Left ventricle myocardium inferior (tissue), 1 donor: ENCODE data around the gene ACOX3. TPM values are rescaled to one million over a fixed set of nuclear protein-coding genes. Genes with fewer than 3 reads are reported as not detected.
A peak's percentile ranks its signal among the peaks of the same experiment; 100 is the strongest.

Experiments
- DNase-seq: peaks from one replicate; pipeline ENCODE4 v3.0.0-alpha.2; 2020
- H3K27ac ChIP-seq: fragments of 200-600 bp; replicated peaks from 2 replicates; pipeline ENCODE4 v1.8.0; 2021
- H3K27me3 ChIP-seq: fragments of 200-600 bp; 2 replicates; pipeline ENCODE4 v1.8.0; 2021; ENCODE audit warnings: low read depth
- H3K36me3 ChIP-seq: fragments of 200-600 bp; 2 replicates; pipeline ENCODE4 v1.8.0; 2021
- H3K4me1 ChIP-seq: fragments of 200-600 bp; 2 replicates; pipeline ENCODE4 v1.8.0; 2021
- H3K4me3 ChIP-seq: fragments of 200-600 bp; 2 replicates; pipeline ENCODE4 v1.8.0; 2021; ENCODE audit warnings: mild to moderate bottlenecking, moderate library complexity
- H3K9me3 ChIP-seq: fragments of 200-600 bp; replicated peaks from 2 replicates; pipeline ENCODE4 v1.8.0; 2021
- CTCF ChIP-seq: fragments of 200-600 bp; IDR thresholded peaks from 2 replicates; pipeline ENCODE4 v1.8.0; 2021; ENCODE audit warnings: antibody characterized with exemption, mild to moderate bottlenecking, borderline replicate concordance
- intact Hi-C: fragments of 100-400 bp; cut with micrococcal nuclease; formaldehyde crosslinking; loops from one replicate; pipeline ENCODE4 v1.11.0; 2022
- total RNA-seq: library from RNA; stranded (reverse); fragmentation: NEBNext Ultra II Directional; extraction: Animal tissue kit (Norgen Biotek cat#: 25700); gene quantifications from one replicate; pipeline ENCODE4 v1.2.1, GENCODE V29; 2021
- donor health status: DM: no; HTN: yes; CAD: no; lungs with severe emphysema.

The ACOX3 gene
- total RNA-seq, 1 donor from 2014 or later, result 22.0 TPM

- H3K36me3 ChIP-seq, result peaks cover 94% of the 10 kb centered on the region
- intact Hi-C loops, result no loop called here
- H3K27me3 ChIP-seq, result no peaks in the 10 kb centered on the region
- no peaks in the 10 kb centered on the region for H3K4me1 ChIP-seq
- TF ChIP-seq CTCF, result no peak
- H3K27ac ChIP-seq, result no peak overlapping the region
- no peak for DNase-seq
- no peak overlapping the region for H3K4me3 ChIP-seq
- H3K9me3 ChIP-seq, result no peaks in the 10 kb centered on the region
Measured at GRCh38 chr4:8457646-8458252, 17.2 kb upstream of the ACOX3 start.

DNA sequence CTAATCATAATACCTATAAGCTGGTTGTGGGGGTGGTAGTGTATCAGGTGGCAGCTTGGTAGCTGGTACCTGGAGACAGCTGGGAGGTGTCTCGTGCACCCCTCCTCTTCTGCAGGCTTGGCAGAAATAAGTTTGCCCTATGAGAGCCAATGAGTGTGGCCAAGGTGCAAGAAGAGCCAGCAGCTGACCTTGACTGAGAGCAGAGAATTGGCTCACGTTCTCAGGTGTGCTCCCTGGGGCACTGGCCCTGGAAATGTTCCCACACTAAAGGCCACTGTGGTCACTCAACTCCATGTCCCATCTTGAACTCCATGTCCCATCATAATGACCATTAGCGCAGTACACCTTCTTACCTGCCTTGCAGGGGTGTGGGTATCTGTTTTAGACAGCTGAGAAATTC, 13.4 kb upstream of the ACOX3 start:
- no peak for DNase-seq
- Histone ChIP-seq H3K27ac (no peak overlapping the region), H3K36me3 (peaks cover 95% of the 10 kb centered on the region), H3K4me3 (no peak overlapping the region), H3K27me3 (no peaks in the 10 kb centered on the region), H3K9me3 (no peaks in the 10 kb centered on the region), H3K4me1 (peaks cover 5% of the 10 kb centered on the region)
- intact Hi-C loops, result no loop called here
- no peak for TF ChIP-seq CTCF

- Histone ChIP-seq H3K4me3 (no peak overlapping the region), H3K4me1 (peaks cover 5% of the 10 kb centered on the region), H3K27ac (peak overlapping the region; percentile 51), H3K27me3 (no peaks in the 10 kb centered on the region), H3K9me3 (no peaks in the 10 kb centered on the region), H3K36me3 (peaks cover 97% of the 10 kb centered on the region)
- no peak for TF ChIP-seq CTCF
- DNase-seq, result no peak
- intact Hi-C loops, result no loop called here
Measured at GRCh38 chr4:8451440-8452182, 11.1 kb upstream of the ACOX3 start.

DNA sequence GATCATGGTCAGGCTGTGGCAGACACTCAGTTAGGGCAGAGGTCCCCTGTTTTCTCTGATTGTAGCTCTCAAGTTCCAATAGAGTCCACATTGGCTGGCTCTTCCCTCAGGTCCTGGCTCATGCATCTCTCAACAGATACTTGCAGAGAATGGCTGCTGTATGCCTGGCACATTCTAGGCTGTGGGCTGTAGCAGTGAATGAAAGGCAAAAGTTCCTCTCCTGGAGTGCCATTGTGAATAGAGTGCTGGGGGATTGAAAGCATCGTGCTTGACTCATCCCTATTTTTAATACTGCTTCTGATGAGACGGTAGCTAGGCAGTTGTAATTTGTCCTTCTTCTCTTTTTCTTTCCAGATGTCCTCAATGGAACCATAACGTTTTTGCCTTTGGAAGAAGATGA, 5.6 kb upstream of the ACOX3 start:
- H3K9me3 ChIP-seq, result no peaks in the 10 kb centered on the region
- no peak for DNase-seq
- H3K4me1 ChIP-seq, result peaks cover 28% of the 10 kb centered on the region
- H3K27me3 ChIP-seq, result no peaks in the 10 kb centered on the region
- H3K36me3 ChIP-seq, result peaks cover 51% of the 10 kb centered on the region
- no peak for TF ChIP-seq CTCF
- intact Hi-C loops, result no loop called here
- H3K4me3 ChIP-seq, result no peak overlapping the region
- no peak overlapping the region for H3K27ac ChIP-seq

DNA sequence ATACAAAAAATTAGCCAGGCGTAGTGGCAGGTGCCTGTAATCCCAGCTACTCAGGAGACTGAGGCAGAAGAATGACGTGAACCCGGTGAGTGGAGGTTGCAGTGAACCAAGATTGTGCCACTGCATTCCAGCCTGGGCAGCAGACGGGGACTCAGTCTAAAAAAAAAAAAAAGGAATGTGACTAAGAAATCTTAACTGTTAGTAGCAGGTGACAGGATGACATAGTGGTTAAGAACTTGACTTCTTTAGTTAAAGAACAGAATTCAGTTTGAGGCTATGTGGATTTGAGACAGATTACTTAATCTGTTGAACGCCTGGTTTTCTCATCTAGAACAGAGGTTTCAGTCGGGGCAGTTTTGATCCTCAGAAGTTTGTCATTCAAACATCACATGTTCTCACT, 3.3 kb upstream of the ACOX3 start:
- no peaks in the 10 kb centered on the region for H3K27me3 ChIP-seq
- TF ChIP-seq CTCF, result no peak
- H3K27ac ChIP-seq, result no peak overlapping the region
- no peak overlapping the region for H3K4me3 ChIP-seq
- DNase-seq, result no peak
- H3K4me1 ChIP-seq, result peaks cover 50% of the 10 kb centered on the region
- intact Hi-C loops, result no loop called here
- H3K36me3 ChIP-seq, result peaks cover 29% of the 10 kb centered on the region
- no peaks in the 10 kb centered on the region for H3K9me3 ChIP-seq
